ENCODE measurements around the gene S100A13.
A peak's percentile ranks its signal among the peaks of the same experiment; 100 is the strongest.
"Not testable (repeated sequence)": the region's sequence is repeated elsewhere in the genome, so short reads cannot be mapped to it uniquely, and the experiment has no call there.

Gene S100A13

DNA sequence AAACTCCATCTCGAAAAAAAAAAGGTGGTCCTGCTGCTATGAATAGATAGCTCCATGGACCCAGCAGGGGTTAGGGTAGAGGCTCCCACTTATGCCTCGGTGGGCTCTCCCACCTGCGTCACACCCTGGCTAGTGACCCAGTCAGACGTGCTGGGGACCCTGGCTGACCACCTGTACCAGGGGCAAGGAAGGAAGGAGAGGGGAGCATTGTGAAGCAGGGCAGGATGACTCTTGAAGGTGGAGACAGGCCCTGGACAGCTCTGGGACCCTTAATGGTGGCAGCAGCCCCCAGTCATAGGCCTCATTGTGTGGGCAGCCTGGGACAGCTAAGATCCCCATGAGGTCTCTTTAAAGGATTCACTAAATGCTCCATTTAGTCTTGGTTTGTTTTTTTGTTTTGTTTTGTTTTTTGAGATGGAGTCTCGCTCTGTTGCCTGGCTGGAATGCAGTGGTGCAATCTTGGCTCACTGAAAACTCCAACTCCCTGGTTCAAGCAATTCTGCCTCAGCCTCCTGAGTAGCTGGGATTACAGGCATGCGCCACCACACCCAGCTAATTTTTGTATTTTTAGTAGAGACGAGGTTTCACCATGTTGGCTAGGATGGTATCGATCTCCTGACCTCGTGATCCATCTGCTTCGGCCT, 20.8 kb upstream of the S100A13 start:
- no peak for DNase-seq (ENCODE audit: low read depth)

DNA sequence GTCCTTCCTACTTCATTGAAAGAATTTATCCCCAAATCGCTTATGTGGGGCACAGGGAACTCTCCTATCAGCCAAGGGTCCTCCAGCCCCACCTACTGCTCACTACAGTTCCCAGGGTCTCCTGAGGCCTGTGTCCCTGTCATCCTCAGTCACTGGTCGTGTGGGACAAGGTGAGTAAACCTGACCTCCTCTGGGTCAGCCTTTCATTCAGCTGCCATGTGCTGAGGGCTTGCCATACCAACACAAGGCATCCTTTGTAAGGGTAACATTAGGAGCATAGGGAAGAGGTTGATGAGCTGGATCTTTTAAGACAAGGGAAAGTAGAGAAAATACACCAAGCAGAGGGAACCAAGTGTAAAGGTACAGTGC, 20.0 kb upstream of the S100A13 start:
- DNase-seq (ENCODE audit: low read depth), result no peak

DNA sequence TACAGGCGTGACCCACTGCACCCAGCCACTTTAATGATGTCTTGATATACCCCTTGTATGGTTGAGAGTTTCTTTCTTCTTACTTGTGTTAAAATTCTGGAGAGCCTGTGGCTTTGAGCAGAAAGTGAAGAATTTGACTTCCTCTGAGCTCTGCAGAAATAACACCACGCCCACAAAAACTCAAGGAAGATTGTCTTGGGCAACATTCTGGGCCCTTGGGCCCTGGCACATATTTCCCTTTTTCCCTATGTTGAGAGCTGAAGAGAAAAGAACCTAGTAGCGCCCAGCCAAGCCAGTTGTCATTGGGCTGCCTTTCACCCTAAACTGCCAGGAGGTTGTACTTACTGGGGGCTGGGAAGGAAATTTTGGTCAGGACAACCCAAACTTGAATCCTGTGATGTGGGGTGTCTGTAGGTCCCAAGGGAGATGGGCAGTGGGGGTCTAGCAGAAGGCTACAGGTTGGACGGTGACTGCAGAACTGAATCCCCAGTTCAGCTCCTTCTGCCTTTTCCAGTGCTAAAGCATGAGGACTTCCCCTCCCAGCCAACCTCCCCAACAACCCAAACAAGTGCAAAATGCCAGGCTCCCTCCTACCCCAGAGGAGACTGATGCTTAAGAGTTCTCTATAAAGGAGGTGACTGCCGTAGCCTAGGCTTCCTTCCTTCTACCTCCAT, 19.5 kb upstream of the S100A13 start:
- DNase-seq (ENCODE audit: low read depth), result no peak

DNA sequence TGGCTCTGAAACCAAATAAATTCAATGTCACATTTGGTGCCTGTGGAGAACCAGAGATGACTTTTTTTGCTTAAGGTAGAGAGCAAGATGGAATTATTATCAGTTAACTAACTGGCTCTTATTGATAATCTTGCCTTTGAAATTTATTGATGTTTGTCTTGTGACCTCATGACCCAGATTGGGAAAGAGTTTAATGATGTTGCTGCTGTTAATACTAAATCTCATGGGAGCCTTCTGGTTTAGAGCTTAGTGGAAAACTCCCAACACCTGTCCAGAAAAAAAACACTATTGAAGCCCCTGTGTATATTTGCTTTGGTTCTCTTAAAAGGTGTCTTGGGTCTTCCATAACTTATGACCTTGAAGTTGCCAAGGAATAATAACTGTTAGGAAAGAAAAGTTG, 16.5 kb upstream of the S100A13 start:
- DNase-seq (ENCODE audit: low read depth), result no peak

DNA sequence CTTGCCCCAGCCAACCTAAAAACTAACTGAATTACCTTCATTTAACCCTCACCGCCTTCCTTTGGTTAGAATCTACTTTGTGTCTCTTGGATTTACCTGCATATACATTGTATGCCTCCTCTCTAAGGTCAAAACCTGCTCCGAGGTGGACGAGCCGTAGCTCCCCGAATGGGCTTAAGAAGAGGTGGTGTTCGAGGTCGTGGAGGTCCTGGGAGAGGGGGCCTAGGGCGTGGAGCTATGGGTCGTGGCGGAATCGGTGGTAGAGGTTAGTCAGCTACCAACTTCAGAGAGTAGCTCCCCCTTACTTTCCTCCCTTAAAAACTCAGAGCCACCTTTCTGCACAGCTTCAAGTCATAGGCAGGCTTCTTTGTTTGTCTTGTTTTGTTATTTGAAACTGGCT, 15.8 kb upstream of the S100A13 start:
- DNase-seq (ENCODE audit: low read depth), result no peak

DNA sequence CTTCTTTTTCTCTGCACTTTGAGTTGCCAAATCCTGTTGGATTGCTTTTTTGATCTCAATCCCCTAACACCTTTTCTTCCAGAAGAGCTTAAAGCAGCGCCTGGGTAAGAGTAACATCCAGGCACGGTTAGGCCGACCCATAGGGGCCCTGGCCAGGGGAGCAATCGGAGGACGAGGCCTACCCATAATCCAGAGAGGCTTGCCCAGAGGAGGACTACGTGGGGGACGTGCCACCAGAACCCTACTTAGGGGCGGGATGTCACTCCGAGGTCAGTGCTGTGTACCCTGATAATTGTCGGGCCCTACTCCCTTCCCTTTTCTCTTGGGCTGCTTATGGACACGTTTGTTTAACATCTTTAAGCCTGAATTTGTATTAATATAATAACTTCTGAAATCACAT, 14.9 kb upstream of the S100A13 start:
- no peak for DNase-seq (ENCODE audit: low read depth)

DNA sequence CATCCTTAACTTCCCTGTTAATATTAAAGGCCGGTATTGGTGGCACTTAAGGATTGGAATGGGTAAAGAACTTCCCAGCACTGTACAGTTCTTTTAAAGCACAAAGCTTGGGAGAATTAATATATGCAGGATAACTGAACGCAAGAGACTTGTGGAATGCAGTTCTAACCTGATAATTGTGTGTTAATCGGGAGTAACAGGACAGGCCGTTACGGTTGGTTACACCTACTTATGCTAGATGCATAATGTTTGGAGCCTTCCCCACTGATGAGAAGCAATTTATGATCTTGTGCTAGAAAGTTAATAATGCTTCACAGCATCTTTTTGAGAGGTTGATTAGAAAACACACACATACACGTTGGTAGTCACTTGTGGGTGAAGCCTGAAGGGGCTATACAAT, 13.6 kb upstream of the S100A13 start:
- DNase-seq (ENCODE audit: low read depth), result no peak

DNA sequence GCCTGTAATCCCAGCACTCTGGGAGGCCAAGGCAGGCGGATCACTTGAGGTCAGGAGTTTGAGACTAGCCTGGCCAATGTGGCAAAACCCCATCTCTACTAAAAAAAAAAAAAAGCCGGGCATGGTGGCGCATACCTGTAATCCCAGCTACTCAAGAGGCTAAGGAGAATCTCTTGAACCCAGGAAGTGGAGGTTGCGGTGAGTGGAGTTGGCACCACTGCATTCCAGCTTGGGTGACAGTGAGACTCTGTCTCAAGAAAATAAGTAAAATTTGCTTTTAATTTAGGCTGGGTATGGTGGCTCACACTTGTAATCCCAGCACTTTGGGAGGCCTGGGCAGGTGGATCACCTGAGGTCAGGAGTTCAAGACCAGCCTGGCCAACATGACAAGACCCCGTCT, 12.9 kb upstream of the S100A13 start:
- DNase-seq (ENCODE audit: low read depth), result not testable (repeated sequence)

DNA sequence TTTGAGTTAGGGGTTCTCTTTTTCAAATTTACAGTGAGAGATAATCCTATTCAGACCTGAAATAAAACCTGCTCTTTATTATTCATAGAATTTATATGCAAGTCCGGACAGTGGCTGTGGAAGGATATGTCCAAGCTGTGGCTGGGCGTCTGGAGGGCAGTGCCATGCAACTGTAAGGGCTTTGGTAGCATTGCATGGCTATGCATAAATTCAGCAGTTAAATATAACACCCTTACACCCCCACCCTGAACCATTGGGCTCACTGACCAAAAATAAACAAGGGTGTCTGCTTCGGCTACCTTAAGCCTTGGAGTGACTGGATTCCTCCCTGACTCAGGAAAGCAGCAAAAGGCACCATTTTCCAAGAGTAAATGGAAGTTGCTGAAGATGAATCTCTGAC, 12.0 kb upstream of the S100A13 start:
- DNase-seq (ENCODE audit: low read depth), result no peak

DNA sequence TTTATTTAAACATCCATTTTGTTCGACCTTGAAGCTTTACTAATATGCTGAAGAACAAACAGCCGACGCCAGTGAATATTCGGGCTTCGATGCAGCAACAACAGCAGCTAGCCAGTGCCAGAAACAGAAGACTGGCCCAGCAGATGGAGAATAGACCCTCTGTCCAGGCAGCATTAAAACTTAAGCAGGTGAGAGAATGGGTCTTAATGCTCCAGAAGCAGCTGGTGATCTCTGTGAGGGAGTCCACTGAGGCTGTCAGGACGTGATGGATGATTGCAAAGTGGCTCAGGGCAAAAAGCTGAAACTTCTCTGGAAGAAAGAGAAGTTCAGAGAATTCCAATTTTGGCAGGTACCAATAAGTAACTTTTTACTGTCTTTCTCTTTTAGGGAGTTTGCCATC, 11.0 kb upstream of the S100A13 start:
- no peak for DNase-seq (ENCODE audit: low read depth)

DNA sequence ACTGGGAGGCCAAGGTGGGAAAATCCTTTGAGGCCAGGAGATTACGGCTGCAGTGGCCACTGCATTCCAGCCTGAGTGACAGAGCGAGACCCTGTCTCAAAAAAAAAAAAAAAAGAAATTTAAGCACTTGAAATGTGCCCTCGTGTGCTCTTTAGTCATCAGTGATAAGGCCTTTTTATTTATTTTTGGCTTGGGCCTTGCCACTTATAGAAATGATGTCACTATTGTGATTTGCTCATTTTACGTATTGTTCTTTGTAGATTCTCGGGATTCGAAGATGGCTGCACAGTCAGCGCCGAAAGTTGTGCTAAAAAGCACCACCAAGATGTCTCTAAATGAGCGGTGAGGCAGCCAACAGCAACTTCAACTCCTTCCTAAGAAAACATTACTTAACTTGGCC, 9.0 kb upstream of the S100A13 start:
- no peak for DNase-seq (ENCODE audit: low read depth)

DNA sequence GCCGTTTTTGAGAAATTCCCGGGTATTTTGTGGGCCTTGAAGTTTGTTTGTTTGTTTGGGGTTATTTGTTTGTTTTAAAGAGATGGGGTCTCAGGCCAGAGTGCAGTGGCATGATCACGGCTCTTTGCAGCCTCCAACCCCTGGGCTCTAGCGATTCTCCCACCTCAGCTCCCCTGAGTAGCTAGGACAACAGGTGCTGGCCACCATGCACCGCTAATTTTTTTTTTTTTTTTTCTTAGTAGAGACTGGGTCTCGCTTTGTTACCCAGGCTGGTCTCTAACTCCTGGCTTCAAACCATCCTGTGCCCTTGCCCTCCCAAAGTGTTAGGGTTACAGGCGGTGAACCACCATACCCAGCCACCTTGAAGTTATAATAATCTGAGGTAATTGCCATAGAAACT, 8.6 kb upstream of the S100A13 start:
- DNase-seq (ENCODE audit: low read depth), result no peak

DNA sequence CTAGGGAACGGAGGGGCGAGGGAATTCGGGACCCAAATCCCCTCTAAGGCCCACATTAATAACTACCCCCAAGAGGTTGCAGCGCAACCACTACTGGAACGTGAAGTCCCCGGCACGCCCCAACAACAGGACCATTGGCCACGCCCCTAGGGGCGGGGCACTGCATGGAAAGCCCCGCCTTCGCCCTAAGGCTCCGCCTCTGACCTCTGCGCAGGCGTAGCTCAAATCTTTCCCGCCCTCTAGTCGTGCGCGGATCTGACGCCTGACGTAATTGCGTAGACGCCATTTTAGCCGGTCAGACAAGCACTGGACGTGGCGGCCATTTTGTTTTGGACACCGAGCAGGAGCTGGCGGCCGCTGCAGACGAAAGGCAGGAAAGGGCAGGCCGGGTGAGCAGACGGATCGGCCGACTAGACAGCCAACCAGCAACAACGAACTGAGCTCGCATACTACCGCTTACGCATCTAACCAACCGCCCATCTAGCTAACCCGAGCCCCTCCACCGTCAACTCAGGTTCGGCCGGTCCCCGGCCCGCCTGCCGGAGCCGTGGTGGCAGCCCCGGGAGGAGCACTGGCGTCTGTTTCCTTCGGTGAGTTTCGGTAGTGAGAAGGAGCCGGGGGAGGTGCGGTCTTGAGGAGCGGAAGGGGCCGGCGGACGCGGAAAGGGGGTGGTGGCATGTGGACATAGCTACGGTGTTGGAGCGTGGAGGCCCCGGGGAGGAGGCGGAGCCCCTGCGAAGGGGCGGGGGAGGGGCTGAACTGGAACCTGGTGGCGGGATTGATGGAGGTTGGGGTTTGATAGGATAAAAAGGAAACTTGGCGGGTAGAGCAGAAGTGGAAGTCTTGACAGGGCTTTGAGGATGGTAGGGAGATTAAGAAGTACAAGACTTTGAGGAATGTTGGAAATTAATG, 6.7 kb upstream of the S100A13 start, which contains the start of gene CHTOP:
CHTOP (plus strand) TSS at position 313 of the 912 bp plus-strand sequence. CDS start 2,523 bp downstream, outside the sequence.
- DNase-seq (ENCODE audit: low read depth), result peak; percentile 94

DNA sequence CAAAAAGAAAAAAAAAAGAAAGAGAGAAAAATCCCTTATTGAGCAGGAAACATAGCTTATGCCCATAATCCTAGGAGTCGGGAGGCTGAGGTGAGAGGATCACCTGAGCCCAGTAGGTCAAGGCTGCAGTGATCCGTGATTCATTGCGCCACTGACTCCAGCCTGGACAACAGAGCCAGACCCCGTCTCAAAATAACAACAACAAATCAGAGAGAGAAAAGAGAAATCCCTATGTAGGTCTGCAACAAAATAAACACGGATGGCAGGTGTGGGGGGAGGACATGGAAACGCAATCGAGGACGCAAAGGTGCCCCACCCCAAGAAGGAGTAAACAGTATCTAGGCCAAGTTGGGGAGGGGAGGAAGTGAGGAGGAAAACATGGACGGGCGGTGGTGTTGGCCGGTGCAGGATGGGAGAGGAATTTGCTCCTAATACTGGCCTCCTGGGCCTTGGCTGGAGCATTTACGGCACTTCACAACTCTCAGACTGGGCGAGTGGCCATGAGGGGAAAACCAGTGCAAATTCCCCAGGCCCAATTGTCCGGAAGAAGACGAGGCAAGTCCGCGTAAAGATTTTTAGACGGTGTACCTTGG, 6.0 kb upstream of the S100A13 start:
- DNase-seq (ENCODE audit: low read depth), result no peak

DNA sequence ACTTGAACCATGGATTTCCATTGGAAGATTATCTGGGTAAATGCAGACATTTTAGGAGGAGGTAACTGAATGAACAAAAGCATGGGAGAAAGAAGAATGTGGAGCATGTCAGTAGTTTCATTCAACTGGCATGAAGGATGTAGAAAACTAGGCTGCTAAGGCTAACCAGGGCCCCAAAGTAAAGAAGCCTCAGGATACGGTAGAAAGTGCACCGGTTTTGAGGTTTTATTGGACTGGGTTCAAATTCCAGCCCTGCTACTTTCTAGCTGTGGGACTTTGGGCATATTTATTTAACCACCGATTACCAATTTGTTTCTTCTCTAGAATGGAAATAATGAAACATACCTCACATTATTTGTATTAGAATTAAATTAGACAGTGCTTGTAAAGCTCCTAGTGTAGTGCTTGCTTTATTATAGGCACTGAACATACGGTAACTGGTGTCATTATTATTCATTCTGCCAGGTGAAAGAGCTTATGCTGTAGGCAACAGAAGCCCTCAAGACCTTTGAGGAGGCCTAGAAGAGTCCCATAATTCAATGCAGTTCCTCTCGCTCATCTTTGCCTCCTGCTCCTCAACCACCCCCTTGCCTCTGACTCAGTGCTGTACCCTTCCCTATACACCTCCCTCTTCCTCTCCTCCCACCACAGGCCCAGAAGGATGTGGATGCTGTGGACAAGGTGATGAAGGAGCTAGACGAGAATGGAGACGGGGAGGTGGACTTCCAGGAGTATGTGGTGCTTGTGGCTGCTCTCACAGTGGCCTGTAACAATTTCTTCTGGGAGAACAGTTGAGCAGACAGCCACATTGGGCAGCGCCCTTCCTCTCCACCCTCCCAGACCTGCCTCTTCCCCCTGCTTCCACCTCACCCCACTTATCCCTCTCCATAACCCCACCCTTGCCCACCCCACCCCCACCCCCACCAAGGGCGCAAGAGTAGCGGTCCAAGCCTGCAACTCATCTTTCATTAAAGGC, 4.0 kb upstream of the S100A13 start:
- no peak for DNase-seq (ENCODE audit: low read depth)

DNA sequence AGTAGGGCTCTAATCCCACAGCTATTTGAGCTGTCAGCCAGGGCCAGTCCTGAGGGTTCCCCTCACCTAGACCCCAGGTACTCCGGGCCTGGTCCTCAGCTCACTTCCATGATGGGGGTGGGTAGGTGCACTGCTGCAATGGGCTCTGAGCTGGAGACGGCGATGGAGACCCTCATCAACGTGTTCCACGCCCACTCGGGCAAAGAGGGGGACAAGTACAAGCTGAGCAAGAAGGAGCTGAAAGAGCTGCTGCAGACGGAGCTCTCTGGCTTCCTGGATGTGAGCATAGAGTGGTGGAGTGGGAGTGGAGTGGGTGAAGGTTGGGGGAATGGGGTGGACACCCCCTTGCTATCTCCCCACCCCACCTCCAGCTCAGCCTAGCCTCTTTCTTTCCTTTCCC, 3.1 kb upstream of the S100A13 start:
- DNase-seq (ENCODE audit: low read depth), result no peak

DNA sequence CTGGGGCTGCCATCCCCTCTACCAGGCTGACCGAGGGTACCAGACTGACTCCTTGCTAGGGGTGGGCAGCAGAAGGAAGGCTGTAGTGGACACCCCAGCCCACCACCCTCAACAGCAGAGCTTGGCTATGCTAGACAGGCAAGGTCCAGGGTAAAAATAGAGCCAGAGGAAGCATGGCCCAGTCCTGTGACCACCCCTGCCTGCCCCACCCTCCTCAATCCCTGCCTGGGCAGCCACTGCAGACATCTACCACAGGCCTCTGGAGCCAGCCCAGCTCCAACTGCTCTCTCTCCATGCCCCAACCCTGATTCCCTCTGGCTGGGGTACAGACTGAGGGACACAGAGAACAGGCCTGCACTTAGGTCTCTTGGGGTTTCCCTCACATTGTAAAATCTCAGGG, 2.7 kb upstream of the S100A13 start:
- DNase-seq (ENCODE audit: low read depth), result no peak

DNA sequence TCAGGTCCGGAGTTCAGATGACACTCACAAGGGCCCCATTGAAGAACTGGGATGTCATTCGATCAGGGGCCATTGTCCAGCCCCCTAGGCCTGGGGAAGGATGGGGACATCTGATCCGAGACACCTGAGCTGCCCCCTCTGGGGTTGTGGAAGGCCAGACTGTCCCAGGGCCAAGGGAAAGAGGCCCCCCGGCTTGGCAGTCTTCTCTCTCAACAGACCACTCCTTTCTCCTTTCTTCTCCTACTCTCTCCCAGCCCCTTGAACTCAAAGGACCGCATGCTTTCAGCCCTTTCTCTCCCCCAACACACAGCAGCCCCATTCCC, 2.0 kb upstream of the S100A13 start:
- DNase-seq (ENCODE audit: low read depth), result no peak

DNA sequence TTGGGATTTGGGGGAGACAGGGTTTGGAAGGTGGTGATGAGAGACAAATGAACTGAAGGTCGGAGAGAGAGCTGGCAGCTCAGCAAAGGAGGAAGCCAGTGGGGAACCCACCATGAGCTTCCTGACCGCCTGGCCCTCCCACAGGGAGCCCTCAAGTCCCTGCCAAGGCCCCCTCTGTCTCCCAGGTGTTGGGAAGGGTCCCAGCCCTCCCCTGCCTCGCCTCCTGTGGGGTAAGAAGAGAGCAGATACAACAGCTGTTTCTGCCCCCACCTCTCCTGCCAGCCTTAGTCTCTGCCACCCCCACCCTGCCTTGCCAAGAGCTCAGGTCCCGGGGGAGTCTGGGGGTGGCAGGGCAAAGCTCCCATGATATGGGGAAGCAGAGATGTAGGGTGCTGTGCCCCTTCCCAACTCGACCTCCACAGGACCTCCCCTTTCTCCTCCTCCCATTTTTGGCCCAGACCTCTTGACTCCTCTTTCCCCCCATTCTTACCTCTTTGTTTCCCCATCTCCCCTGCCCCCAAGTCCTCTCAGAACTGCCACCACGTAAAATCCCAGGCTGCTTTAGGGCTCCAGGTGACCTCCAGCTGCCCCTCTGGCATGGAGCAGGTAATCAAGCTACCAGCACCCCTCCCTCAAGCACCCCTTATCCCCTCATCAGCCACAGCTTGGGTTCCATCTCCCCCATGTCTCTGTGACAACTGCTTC, 1.5 kb upstream of the S100A13 start:
- no peak for DNase-seq (ENCODE audit: low read depth)

DNA sequence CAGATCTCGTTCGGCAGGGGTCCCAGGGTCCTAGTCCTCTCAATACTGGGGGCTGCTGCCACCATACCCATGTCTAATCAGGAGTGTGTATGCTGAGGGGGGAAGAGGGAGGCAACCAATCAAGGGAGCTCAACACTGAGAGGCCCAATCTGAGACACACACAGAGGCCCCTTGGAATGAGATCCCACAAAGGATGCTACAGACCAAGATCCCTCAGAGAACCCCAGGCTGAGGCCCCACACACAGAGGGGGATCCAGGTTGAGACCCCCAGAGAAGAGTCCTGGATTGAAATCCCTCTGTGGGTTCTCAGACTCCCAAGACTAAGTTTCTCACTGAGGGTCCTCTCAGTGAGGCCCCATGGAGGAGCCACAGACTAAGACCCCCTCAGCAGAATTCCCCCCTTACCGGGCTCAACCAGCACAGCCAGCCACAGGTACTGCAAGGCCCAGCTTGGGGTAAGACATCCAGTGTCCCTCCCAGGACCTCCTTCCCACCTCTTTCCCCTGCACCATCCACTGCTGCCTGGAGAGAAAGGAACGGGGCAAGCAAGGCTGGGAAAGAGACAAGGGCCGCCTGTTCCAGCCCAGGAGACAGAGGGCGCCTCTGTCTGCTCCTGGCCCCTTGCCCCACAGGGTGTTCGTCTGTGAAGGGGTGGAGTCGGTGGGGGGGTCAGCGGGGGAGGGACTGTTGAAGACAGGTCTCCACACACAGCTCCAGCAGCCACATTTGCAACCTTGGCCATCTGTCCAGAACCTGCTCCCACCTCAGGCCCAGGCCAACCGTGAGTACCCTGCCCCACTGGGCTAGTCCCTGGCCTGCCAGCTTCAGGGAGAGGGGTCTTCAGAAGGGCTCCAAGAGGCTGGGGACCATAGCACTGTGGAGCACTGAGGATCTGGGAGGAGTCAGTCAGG, 666 bp upstream of the S100A13 start, which contains the start of gene S100A1:
S100A1 (plus strand) TSS at position 720 of the 912 bp plus-strand sequence. CDS start 2,088 bp downstream, outside the sequence.
- no peak for DNase-seq (ENCODE audit: low read depth)

Data from stimulated activated CD4-positive, alpha-beta T cell treated with anti-CD3 and anti-CD28 coated beads, Interleukin-2, amount 100 ng/mL, for 4 hours (primary cell).